ENCODE data around the gene PRSS27.
"Not testable (repeated sequence)": the region's sequence is repeated elsewhere in the genome, so short reads cannot be mapped to it uniquely, and the experiment has no call there.

Gene PRSS27

DNA sequence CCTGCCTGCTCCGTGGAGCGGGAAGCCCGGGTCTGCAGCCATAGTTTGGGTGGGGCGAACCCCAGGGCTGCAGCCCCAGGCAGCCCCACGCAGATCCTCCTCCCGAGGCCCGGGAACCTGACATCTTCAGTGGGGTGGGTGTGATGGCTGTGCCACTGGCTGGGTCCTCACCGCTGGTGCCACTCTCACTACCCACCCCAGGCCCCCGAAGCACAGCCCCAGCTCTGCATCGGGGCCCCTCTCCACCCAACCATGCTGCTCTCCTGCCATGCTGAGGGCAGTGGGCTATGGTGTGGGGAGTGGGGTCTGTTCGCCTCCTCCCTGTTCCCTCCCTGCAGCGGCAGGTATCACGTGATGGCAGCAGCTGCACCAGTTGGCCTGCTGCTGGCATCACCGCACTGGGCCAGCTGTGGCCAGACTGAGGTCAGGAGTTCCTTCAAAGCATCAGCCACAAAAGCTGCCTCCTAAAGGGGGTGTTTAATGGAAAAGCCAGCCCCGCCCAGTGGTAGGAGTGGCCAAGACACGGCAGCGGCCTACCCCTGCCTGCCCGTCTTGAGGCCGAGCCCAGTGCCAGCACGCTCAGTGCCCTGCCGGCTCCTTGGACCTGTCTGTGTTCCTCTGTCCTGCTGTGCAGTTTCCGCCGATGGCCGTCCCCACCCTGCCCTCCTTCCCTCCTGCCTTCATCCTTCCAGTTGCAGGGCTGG is 26.9 kb downstream of the PRSS27 start:
- DNase-seq (ENCODE audit: low read depth): no peak

GRCh38 chr16:2692251-2692947 is 27.6 kb downstream of the PRSS27 start:
- no peak for DNase-seq (ENCODE audit: low read depth)

GRCh38 chr16:2691491-2692248 is 28.4 kb downstream of the PRSS27 start:
- DNase-seq (ENCODE audit: low read depth): no peak

- no peak for DNase-seq (ENCODE audit: low read depth)
These were observed 29.2 kb downstream of the PRSS27 start for GRCh38 chr16:2690852-2691251.

- DNase-seq (ENCODE audit: low read depth): no peak
These were observed 29.8 kb downstream of the PRSS27 start for GRCh38 chr16:2689968-2690801.

DNA sequence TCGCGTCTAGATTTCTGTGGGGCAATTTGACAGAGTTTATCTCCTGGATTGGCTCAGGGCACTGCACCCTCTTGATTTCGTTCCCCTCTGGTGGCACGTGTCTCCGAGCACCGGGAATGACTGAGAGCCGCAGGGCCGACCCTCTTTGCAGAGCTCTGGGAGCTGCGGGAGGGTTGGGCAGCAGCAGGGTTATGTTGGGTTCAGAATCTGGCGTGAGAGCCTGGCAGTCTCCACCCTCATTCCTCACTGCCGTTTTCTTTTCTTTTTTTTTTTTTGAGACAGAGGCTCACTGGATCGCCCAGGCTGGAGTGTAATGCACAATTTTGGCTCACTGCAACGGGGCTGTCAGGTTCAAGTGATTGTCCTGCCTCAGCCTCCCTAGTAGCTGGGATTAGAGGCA is 30.6 kb downstream of the PRSS27 start:
- not testable (repeated sequence) for DNase-seq (ENCODE audit: low read depth)

DNA sequence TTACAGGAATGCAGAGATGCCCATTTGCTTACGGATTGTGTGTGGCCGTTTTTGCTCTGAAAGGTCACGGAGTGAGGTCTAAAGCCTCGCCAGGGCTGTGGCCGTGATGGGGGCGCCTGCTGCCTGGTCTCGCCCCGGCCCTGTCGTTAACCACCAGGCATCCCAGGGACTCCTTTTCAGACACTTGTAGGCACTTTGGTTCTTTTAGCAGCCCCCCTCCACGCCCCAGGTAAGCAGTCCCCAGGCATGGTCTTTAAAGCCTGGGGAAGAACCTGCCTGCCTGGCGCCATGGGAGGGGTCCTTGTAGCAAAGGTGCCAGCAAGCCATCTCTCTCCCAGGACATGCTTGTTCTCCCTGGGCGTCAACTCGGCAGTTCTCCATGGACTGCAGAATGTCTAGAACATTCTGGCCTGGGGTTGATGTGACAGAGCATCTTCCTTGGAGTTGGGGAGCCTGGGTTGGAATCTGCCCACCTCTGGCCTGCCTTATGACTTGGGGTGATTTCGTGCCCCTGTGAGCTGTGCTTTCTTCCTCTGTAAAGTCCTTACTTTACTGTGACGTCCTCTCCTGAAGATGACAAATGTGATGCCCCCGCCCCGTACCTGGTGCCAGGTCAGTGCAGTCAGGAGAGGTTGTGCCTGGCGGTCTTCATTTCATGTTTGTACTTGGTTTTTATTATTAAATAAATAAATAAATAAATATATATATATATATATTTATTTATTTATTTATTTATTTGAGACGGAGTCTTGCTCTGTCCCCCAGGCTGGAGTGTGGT is 32.3 kb downstream of the PRSS27 start:
- DNase-seq (ENCODE audit: low read depth): no peak

GRCh38 chr16:2686912-2687507 is 33.0 kb downstream of the PRSS27 start:
- DNase-seq (ENCODE audit: low read depth): no peak

DNA sequence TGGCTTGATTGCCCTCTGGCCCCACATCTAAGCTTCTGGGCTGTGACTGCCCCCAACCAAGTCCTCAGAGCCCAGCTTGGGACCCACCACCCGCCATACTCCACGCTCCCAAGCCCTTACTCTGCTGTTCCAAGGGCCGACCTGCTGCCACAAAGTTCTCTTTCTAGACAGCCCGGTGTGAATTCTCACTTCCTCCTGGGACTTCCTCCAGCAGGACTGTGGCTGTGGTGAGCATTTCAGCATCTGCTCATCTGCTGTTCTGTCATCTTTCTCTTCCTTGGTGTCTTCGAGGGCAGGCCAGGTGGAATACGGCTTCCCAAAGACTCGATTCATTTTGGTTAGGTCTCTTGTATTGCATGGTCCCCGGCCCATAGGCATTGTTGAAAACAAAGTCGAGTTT is 33.9 kb downstream of the PRSS27 start:
- not testable (repeated sequence) for DNase-seq (ENCODE audit: low read depth)

DNA sequence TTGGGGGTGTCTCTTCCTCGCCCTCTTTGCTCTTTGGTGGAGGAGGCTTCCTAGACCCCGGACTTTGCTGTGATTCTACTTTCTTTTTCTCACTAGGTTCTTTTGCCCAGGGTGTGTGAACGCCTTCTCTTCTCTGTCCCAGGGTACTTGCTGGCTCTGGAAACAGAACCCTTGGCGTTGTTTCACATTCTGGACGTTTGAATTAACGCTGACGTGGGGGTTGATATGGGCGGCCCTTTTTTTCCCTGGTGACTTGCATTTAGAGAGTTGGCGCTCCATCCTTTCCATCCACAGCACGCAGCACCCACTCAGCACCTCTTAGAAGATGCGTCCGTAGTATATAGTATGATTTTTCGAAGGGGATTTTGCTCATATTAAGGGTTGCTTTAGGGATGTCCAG is 37.0 kb downstream of the PRSS27 start:
- not testable (repeated sequence) for DNase-seq (ENCODE audit: low read depth)

DNA sequence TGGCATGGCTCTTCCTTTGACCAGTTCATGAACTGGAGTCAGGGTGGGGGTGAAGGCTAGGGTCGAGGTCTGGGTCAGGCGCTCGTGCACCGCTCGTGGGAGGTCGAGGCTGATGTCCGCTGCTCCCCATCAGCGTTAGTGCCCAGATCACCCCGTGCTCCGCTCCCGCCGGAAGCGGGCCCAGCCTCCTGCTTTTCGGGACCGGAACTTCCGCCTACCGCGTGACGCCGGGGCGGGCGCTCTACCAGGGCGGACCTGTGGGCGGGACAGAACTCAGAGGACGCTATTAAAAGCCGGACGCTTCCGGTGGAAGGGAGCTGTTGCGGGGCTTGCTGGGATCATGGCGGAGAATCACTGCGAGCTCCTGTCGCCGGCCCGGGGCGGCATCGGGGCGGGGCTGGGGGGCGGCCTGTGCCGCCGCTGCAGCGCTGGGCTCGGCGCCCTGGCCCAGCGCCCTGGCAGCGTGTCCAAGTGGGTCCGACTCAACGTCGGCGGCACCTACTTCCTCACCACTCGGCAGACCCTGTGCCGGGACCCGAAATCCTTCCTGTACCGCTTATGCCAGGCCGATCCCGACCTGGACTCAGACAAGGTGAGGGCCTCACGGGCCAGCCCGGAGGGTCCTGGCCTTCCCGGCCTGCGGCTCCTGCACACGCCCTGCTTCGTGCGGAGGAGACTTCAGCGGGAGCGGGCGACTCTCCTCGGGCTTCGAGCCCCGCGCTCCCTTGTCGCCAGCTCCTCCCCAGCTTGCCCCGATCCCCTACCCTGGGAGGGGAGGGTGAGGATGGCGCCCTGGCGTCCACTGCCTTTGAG is 37.6 kb downstream of the PRSS27 start, which contains the start of gene KCTD5:
TSS of gene KCTD5 (plus strand) at position 315 of the 813 bp plus-strand sequence. CDS start at position 341, 26 bp downstream.
- DNase-seq (ENCODE audit: low read depth): peak; percentile 76

GRCh38 chr16:2680360-2680759 is 39.7 kb downstream of the PRSS27 start:
- not testable (repeated sequence) for DNase-seq (ENCODE audit: low read depth)

DNA sequence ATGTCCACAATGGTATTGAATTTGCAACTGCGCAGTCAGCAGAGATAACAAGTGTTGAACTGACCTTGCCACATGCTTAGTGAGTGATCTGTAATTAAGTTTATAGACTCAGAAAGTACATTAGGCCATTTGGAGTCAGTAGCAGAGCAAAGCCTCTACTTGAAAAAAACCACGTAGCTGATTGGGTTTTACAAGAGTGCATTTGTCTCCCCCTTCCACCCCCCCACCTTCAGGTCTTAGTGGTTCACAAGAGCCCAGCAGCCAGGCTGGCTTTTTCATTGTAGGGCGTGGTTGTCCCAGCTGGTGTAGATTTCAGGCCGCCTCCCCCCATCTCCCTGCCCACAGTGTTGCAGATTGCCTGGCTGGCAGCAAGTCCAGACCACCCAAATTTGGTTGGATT is 40.1 kb downstream of the PRSS27 start:
- DNase-seq (ENCODE audit: low read depth): not testable (repeated sequence)

DNA sequence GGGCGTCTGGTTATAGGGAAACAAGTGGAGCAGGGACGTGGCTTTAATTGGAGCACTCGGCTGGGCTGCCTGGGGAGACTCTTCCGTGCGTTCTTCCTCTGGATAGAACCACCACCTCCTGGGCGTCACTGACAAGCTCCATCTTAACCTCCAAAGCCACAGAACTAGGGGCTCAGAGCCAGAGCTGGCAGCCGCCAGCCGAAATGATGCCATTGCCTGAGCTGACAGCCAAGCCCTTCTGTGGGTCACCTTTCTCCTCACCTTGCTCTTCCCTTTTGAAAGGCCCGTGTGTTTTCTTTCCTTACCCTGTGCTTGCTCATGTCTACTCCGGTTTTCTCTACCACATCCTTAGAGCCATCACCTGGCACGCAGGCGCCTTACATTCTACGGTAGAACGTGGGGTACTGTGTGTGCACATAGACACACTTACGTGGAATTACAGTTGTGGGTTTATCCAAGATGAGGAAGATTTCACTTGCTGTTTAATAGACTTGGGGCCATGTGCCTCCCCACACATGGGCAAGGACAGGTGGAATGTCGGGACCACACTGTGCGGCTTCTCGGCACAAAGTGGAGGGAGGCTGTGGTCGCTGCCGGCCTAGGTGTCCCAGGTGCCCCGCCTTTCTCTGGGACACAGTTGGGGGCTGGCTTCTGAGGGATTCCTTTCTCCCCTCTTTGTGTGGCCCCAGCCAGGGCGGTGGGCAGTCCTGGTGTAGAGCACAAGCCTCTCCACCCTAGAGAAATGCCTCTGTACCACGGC is 41.6 kb downstream of the PRSS27 start:
- DNase-seq (ENCODE audit: low read depth): not testable (repeated sequence)

DNA sequence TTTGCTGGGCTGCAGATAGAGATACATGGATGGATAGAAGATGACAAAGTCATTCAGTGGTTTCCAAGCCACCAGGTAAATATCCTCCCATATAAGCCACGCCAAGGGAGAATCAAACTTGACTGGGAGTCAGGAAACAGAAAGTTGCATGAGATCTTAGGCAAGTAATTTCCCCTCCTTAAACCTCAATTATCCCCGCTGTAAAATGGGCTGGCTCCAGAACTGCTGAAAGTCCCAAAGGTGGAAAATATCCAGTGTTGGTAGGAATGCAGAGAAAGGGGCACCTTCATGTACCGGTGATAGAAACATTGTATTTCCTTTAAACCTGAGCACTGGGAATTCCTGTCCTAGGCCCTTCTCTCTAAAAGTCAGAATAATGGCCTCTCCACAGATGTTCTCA is 43.1 kb downstream of the PRSS27 start:
- not testable (repeated sequence) for DNase-seq (ENCODE audit: low read depth)

GRCh38 chr16:2675714-2676113 is 44.3 kb downstream of the PRSS27 start:
- no peak for DNase-seq (ENCODE audit: low read depth)

GRCh38 chr16:2675021-2675420 is 45.0 kb downstream of the PRSS27 start:
- DNase-seq (ENCODE audit: low read depth): no peak

- peak; percentile 30 for DNase-seq (ENCODE audit: low read depth)
These were observed 46.7 kb downstream of the PRSS27 start for GRCh38 chr16:2673066-2673999.
